HG03565 (cell line): ENCODE data around the gene PTTG1IP2.

Experiments
- ATAC-seq: cut with Tn5 transposase; IDR thresholded peaks from one replicate; pipeline ENCODE4 v1.9.1; 2021; ENCODE audit warnings: mild to moderate bottlenecking, moderate library complexity; ENCODE audit not compliant: unreplicated experiment

The PTTG1IP2 gene

GRCh38 chr7:90552521-90552920, 83.1 kb downstream of the PTTG1IP2 start:
- ATAC-seq, result no peak

- no peak for ATAC-seq
Observed at GRCh38 chr7:90560730-90561129, 91.3 kb downstream of the PTTG1IP2 start.
